Transverse colon (tissue), 4 donors: ENCODE measurements around the gene TNNI3.

Source experiments
- POLR2AphosphoS5 ChIP-seq, 3 donors: sonication (generic); formaldehyde crosslinking; IDR thresholded peaks; one replicate each; pipeline ENCODE4 v1.6.1; 2016; ENCODE audit warnings: antibody characterized with exemption in 3 of 3
- TF ChIP-seq, protein P1 (sequence below), 5 experiments: fragments of 200-600 bp in 3 of 5; fragments of 450-650 bp in 2 of 5; sonication (generic) in 3 of 5; IDR thresholded peaks; 1 replicate in 2 of 5; 2 replicates in 3 of 5; pipeline ENCODE4 v1.5.1; 2016 to 2017; ENCODE audit warnings: antibody characterized with exemption in 5 of 5, inconsistent platforms in 3 of 5, mild to moderate bottlenecking in 2 of 5, moderate library complexity in 1 of 5

- TF ChIP-seq POLR2AphosphoS5 (IDR thresholded peaks at IDR 0.05) = no peak
- TF ChIP-seq, protein P1, sequence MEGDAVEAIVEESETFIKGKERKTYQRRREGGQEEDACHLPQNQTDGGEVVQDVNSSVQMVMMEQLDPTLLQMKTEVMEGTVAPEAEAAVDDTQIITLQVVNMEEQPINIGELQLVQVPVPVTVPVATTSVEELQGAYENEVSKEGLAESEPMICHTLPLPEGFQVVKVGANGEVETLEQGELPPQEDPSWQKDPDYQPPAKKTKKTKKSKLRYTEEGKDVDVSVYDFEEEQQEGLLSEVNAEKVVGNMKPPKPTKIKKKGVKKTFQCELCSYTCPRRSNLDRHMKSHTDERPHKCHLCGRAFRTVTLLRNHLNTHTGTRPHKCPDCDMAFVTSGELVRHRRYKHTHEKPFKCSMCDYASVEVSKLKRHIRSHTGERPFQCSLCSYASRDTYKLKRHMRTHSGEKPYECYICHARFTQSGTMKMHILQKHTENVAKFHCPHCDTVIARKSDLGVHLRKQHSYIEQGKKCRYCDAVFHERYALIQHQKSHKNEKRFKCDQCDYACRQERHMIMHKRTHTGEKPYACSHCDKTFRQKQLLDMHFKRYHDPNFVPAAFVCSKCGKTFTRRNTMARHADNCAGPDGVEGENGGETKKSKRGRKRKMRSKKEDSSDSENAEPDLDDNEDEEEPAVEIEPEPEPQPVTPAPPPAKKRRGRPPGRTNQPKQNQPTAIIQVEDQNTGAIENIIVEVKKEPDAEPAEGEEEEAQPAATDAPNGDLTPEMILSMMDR (IDR thresholded peaks at IDR 0.05) = no peak
Measured at GRCh38 chr19:55161571-55162322, 4.2 kb upstream of the TNNI3 start.
